HepG2 (cell line): Measurements from ENCODE around the gene GPR27. TPM values are rescaled to one million over a fixed set of nuclear protein-coding genes. Genes with fewer than 3 reads are reported as not detected.
A peak's percentile ranks its signal among the peaks of the same experiment; 100 is the strongest.

Source experiments
- ATAC-seq: fragments of 200-7000 bp; cut with Tn5 transposase; 3 replicates; pipeline ENCODE4 v1.9.1; 2020; ENCODE audit warnings: mild to moderate bottlenecking, moderate library complexity
- Bru-seq: library from RNA; stranded (reverse); fragments of 400-500 nt; gene quantifications from one replicate; lab custom pipeline; 2021; lab: Mats Ljungman, UMichigan
- BruChase-seq, 2 experiments: library from RNA; stranded (reverse); fragments of 400-500 nt; gene quantifications; one replicate each; lab custom pipeline; 2021; lab: Mats Ljungman, UMichigan
- BruUV-seq: library from RNA; stranded (reverse); fragments of 400-500 nt; replicated peaks from 2 replicates; lab custom pipeline; 2021; lab: Mats Ljungman, UMichigan
- CTCF ChIA-PET: fragments of 300-600 bp; formaldehyde crosslinking; extraction: SDS; loops from one replicate; lab custom pipeline; 2021; ENCODE audit warnings: low total read pairs, inconsistent platforms, low intra/inter-chr PET ratio; lab: Yijun Ruan, JAX
- POLR2A ChIA-PET: fragments of 350-600 bp; sonication (Branson Sonifier 250); formaldehyde crosslinking; loops from one replicate; lab custom pipeline; 2020; ENCODE audit warnings: antibody characterized with exemption, inconsistent platforms; lab: Yijun Ruan, JAX
- DNase-seq: peaks from one replicate; pipeline ENCODE4 v3.0.0-alpha.2; 2015; ENCODE audit warnings: low spot score
- FAIRE-seq: peaks from 3 replicates; lab custom pipeline; 2011; peaks lifted over from hg19 to GRCh38; lab: Jason Lieb, UNC
- H2AFZ ChIP-seq: one replicate; pipeline ENCODE4 v1.6.1; 2011; ENCODE audit warnings: low read length, inconsistent platforms
- H3K27ac ChIP-seq: fragments of 300-600 bp; 3 replicates; pipeline ENCODE4 v1.8.0; 2011; ENCODE audit warnings: mixed run types, mild to moderate bottlenecking, mixed read lengths, low read length, inconsistent platforms; ENCODE audit not compliant: insufficient read depth; ENCODE audit errors: extremely low read length
- H3K27me3 ChIP-seq, 2 experiments: fragments of 200-600 bp in 1 of 2; 2 replicates in 1 of 2; 3 replicates in 1 of 2; pipeline versions ENCODE4 v1.6.0 to v1.8.0; 2011; ENCODE audit warnings: low read length in 2 of 2, mild to moderate bottlenecking in 2 of 2, moderate library complexity in 2 of 2, inconsistent platforms in 1 of 2; ENCODE audit not compliant: insufficient read depth in 2 of 2, control insufficient read depth in 1 of 2
- H3K36me3 ChIP-seq, 2 experiments: fragments of 200-600 bp in 1 of 2; replicated peaks in 1 of 2; 2 replicates in 1 of 2; 3 replicates in 1 of 2; pipeline versions ENCODE4 v1.5.1 to v1.8.0; 2011; ENCODE audit warnings: low read length in 2 of 2, inconsistent platforms in 1 of 2; ENCODE audit not compliant: insufficient read depth in 2 of 2, control insufficient read depth in 1 of 2
- H3K4me1 ChIP-seq: 2 replicates; pipeline ENCODE4 v1.5.1; 2012; ENCODE audit warnings: low read length, inconsistent platforms; ENCODE audit not compliant: insufficient read depth
- H3K4me2 ChIP-seq: 2 replicates; pipeline ENCODE4 v1.6.0; 2011; ENCODE audit warnings: low read depth, low read length, inconsistent platforms
- H3K4me3 ChIP-seq, 3 experiments: fragments of 200-600 bp in 1 of 3; sonication (generic), shearing (Covaris generic) in 1 of 3; replicated peaks in 1 of 3; 2 replicates each; pipeline ENCODE4 v1.5.1; 2011 to 2016; ENCODE audit warnings: low read length in 3 of 3, inconsistent platforms in 2 of 3, low read depth in 2 of 3, mild to moderate bottlenecking in 2 of 3, control low read depth in 1 of 3, mixed read lengths in 1 of 3; ENCODE audit not compliant: insufficient read depth in 1 of 3
- H3K79me2 ChIP-seq: one replicate; pipeline ENCODE4 v1.6.1; 2011; ENCODE audit warnings: low read length, inconsistent platforms; ENCODE audit not compliant: insufficient read depth
- H3K9ac ChIP-seq: 2 replicates; pipeline ENCODE4 v1.6.0; 2011; ENCODE audit warnings: mild to moderate bottlenecking, low read depth, low read length, inconsistent platforms; ENCODE audit not compliant: insufficient read depth
- H3K9me3 ChIP-seq: 2 replicates; pipeline ENCODE4 v1.5.1; 2012; ENCODE audit warnings: mild to moderate bottlenecking, low read length
- H4K20me1 ChIP-seq: 2 replicates; pipeline ENCODE4 v1.6.0; 2011; ENCODE audit warnings: inconsistent platforms, mild to moderate bottlenecking, low read length, moderate library complexity; ENCODE audit not compliant: insufficient read depth
- NR3C1 ChIP-seq: sonication (generic); formaldehyde crosslinking; IDR thresholded peaks from 2 replicates; pipeline ENCODE4 v1.4.0; 2020; ENCODE audit warnings: missing genetic modification reagents
- ZNF800 ChIP-seq: sonication (generic); formaldehyde crosslinking; IDR thresholded peaks from 2 replicates; pipeline ENCODE4 v1.4.0; 2020; ENCODE audit warnings: missing genetic modification reagents
- WGBS: methylation state at CpG from one replicate; pipeline ENCODE4 v1.1.6; 2017; ENCODE audit warnings: low lambda C conversion rate; 5-methylcytosine and 5-hydroxymethylcytosine counted together
- in situ Hi-C: cut with HindIII; loops from 2 replicates; pipeline ENCODE4 v1.10.0; 2017; ENCODE audit warnings: low pct_unique_long_range_greater_than_20kb; ENCODE audit not compliant: extremely low pct_ligation_motif_present
- intact Hi-C: fragments of 100-400 bp; cut with micrococcal nuclease; formaldehyde crosslinking; loops from one replicate; pipeline ENCODE4 v1.10.0; 2022; ENCODE audit not compliant: unreplicated experiment
- long read RNA-seq, 2 experiments: library from RNA in 1 of 2; library from polyadenylated mRNA in 1 of 2; stranded (forward) in 1 of 2; unstranded in 1 of 2; transcript quantifications; one replicate each; pipeline ENCODE4 v2.0.0, GENCODE V29; 2019 to 2022
- polyA minus RNA-seq, 3 experiments: library from RNA; depleted of rRNA, polyadenylated mRNA; stranded (reverse); fragments of >200 nt; gene quantifications; 2 replicates each; pipeline ENCODE4 v1.2.3, GENCODE V29; 2011; ENCODE audit warnings: low replicate concordance in 1 of 3
- polyA plus RNA-seq, 8 experiments: library from polyadenylated mRNA; depleted of rRNA in 3 of 8; stranded (reverse) in 7 of 8; unstranded in 1 of 8; fragments of >200 nt; fragmentation: Illumina TruSeq in 4 of 8; extraction: Trizol in 4 of 8; gene quantifications; 2 replicates each; pipeline versions ENCODE4 v1.2.1 to v1.2.3, GENCODE V29; 2011 to 2016; ENCODE audit warnings: low read depth in 4 of 8, missing spikeins in 1 of 8, mixed read lengths in 1 of 8; ENCODE audit not compliant: insufficient read depth in 1 of 8
- total RNA-seq, 5 experiments: library from RNA; depleted of rRNA; stranded (reverse); fragments of >200 nt; fragmentation: Illumina TruSeq; extraction: Trizol; gene quantifications; 2 replicates each; pipeline ENCODE4 v1.2.3, GENCODE V29; 2016; ENCODE audit warnings: low read depth in 1 of 5

Gene GPR27
- total RNA-seq (2016; rRNA removed; fragmentation: Illumina TruSeq; extraction: Trizol), result not detected in 2 replicates
- total RNA-seq (2016; cell fraction: cytosol; rRNA removed; fragmentation: Illumina TruSeq; extraction: Trizol; ENCODE audit: low read depth), result not detected in 2 replicates
- total RNA-seq (2016; cell fraction: insoluble cytoplasmic fraction; rRNA removed; fragmentation: Illumina TruSeq; extraction: Trizol), result not detected in 2 replicates
- not detected in 2 replicates for total RNA-seq (2016; cell fraction: membrane; rRNA removed; fragmentation: Illumina TruSeq; extraction: Trizol)
- not detected in 2 replicates for total RNA-seq (2016; cell fraction: nucleus; rRNA removed; fragmentation: Illumina TruSeq; extraction: Trizol)
- polyA plus RNA-seq (2011; rRNA removed), result not detected in 2 replicates
- polyA plus RNA-seq (2011; cell fraction: cytosol; rRNA removed), result not detected in 2 replicates
- not detected in 2 replicates for polyA plus RNA-seq (2011; cell fraction: nucleus; rRNA removed)
- not detected in 2 replicates for polyA plus RNA-seq (2012)
- not detected in 2 replicates for polyA plus RNA-seq (2016; cell fraction: cytosol; fragmentation: Illumina TruSeq; extraction: Trizol; ENCODE audit: low read depth)
- not detected in 2 replicates for polyA plus RNA-seq (2016; cell fraction: insoluble cytoplasmic fraction; fragmentation: Illumina TruSeq; extraction: Trizol; ENCODE audit: low read depth)
- not detected in 2 replicates for polyA plus RNA-seq (2016; cell fraction: membrane; fragmentation: Illumina TruSeq; extraction: Trizol; ENCODE audit: low read depth)
- not detected in 2 replicates for polyA plus RNA-seq (2016; cell fraction: nucleus; fragmentation: Illumina TruSeq; extraction: Trizol; ENCODE audit: insufficient read depth, low read depth)
- polyA minus RNA-seq (2011; rRNA and poly(A)+ RNA removed; ENCODE audit: low replicate concordance), result not detected in 2 replicates
- polyA minus RNA-seq (2011; cell fraction: cytosol; rRNA and poly(A)+ RNA removed), result not detected in 2 replicates
- not detected in 2 replicates for polyA minus RNA-seq (2011; cell fraction: nucleus; rRNA and poly(A)+ RNA removed)
- Bru-seq, nascent RNA, result not detected
- BruChase-seq, experiment 1, labeled RNA remaining after a 6-hour chase, result not detected
- not detected for BruChase-seq, experiment 2, labeled RNA remaining after a 2-hour chase
- long read RNA-seq, experiment 1, result 0 reads
- long read RNA-seq, experiment 2, result 0 reads

- Histone ChIP-seq H3K36me3 (no peaks in the 10 kb centered on the region), H3K27ac (no peak within 1 kb of the TSS), H3K4me2 (peak within 1 kb of the TSS; percentile 27), H3K9ac (no peak within 1 kb of the TSS), H3K27me3 (peaks cover 6 to 50% of the 10 kb centered on the region in 2 experiments), H2AFZ (no peak within 1 kb of the TSS), H3K9me3 (no peaks in the 10 kb centered on the region), H4K20me1 (no peaks in the 10 kb centered on the region), H3K4me1 (no peaks in the 10 kb centered on the region), H3K79me2 (no peaks in the 10 kb centered on the region), H3K4me3 (no peak within 1 kb of the TSS; a peak in 1 of 6 replicates)
- 51% methylated on average over 29 of the region's 131 CpGs for WGBS
- CTCF ChIA-PET, result no interaction called here
- TF ChIP-seq NR3C1 (CRISPR knock-in tag) (no peak), ZNF800 (CRISPR knock-in tag) (peak; percentile 78)
- POLR2A ChIA-PET, result no interaction called here
- DNase-seq (no peak), ATAC-seq (peak; percentile 59), FAIRE-seq (no peak)
- in situ Hi-C loops, result no loop called here
- intact Hi-C loops, result no loop called here
- no TSS peak for BruUV-seq
These were observed at the start of gene GPR27 for GRCh38 chr3:71753701-71754609. Gene GPR27, plus strand, starts transcription at chr3:71753855. Its CDS starts 195 bp downstream, at chr3:71754050.
